ENCODE data around the gene NME4.

DNA sequence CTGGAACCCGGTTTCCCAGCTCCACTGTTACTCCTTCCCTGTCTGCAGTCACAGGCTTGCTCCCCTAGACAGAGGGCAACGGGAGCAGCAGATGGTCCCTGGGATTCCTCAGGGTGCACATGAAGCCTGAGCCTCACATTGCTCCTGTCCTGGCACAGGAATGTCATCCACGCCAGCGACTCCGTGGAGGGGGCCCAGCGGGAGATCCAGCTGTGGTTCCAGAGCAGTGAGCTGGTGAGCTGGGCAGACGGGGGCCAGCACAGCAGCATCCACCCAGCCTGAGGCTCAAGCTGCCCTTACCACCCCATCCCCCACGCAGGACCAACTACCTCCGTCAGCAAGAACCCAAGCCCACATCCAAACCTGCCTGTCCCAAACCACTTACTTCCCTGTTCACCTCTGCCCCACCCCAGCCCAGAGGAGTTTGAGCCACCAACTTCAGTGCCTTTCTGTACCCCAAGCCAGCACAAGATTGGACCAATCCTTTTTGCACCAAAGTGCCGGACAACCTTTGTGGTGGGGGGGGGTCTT, 3.1 kb downstream of the NME4 start:
- TF ChIP-seq EP300 (IDR thresholded peaks at IDR 0.05) = no peak
- TF ChIP-seq, protein P1, sequence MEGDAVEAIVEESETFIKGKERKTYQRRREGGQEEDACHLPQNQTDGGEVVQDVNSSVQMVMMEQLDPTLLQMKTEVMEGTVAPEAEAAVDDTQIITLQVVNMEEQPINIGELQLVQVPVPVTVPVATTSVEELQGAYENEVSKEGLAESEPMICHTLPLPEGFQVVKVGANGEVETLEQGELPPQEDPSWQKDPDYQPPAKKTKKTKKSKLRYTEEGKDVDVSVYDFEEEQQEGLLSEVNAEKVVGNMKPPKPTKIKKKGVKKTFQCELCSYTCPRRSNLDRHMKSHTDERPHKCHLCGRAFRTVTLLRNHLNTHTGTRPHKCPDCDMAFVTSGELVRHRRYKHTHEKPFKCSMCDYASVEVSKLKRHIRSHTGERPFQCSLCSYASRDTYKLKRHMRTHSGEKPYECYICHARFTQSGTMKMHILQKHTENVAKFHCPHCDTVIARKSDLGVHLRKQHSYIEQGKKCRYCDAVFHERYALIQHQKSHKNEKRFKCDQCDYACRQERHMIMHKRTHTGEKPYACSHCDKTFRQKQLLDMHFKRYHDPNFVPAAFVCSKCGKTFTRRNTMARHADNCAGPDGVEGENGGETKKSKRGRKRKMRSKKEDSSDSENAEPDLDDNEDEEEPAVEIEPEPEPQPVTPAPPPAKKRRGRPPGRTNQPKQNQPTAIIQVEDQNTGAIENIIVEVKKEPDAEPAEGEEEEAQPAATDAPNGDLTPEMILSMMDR (IDR thresholded peaks at IDR 0.05) = no peak
- TF ChIP-seq POLR2A (IDR thresholded peaks at IDR 0.05) = no peak

All from suprapubic skin (tissue), 3 donors.